Ovary (tissue), 9 donors: ENCODE measurements around the gene CTBP2. TPM values are rescaled to one million over a fixed set of nuclear protein-coding genes. Genes with fewer than 3 reads are reported as not detected.

Experiments used
- DNase-seq, 5 donors: peaks; one replicate each; pipeline ENCODE4 v3.0.0-alpha.2; 2019 to 2020
- H3K27ac ChIP-seq, 2 donors: fragments of 200-600 bp; one replicate each; pipeline versions ENCODE4 v1.5.1 to v1.8.0; 2019 to 2022
- H3K27me3 ChIP-seq: fragments of 200-600 bp; one replicate; pipeline ENCODE4 v1.8.0; 2022
- H3K36me3 ChIP-seq: fragments of 200-600 bp; sonication (generic); one replicate; pipeline ENCODE4 v1.5.1; 2019
- H3K4me1 ChIP-seq: one replicate; pipeline ENCODE4 v1.8.1; 2013; ENCODE audit warnings: mild to moderate bottlenecking, moderate library complexity; ENCODE audit not compliant: insufficient read depth
- H3K4me3 ChIP-seq: fragments of 200-600 bp; sonication (generic); one replicate; pipeline ENCODE4 v1.5.1; 2017
- H3K9me3 ChIP-seq, 2 donors: fragments of 200-600 bp in 1 of 2; sonication (generic) in 1 of 2; one replicate each; pipeline versions ENCODE4 v1.5.1 to v1.8.1; 2013 to 2019; ENCODE audit warnings: mild to moderate bottlenecking in 1 of 2, moderate library complexity in 1 of 2
- CTCF ChIP-seq, 3 donors: fragments of 450-650 bp in 2 of 3; fragments of 200-600 bp in 1 of 3; IDR thresholded peaks; one replicate each; pipeline versions ENCODE4 v1.5.1 to v1.8.0; 2016 to 2022; ENCODE audit warnings: antibody characterized with exemption in 3 of 3, mild to moderate bottlenecking in 1 of 3
- EP300 ChIP-seq: sonication (generic); formaldehyde crosslinking; IDR thresholded peaks from one replicate; pipeline ENCODE4 v1.6.1; 2017; ENCODE audit warnings: antibody characterized with exemption
- POLR2A ChIP-seq: fragments of 450-650 bp; IDR thresholded peaks from one replicate; pipeline ENCODE4 v1.6.1; 2017; ENCODE audit warnings: antibody characterized with exemption, mild to moderate bottlenecking, moderate library complexity
- WGBS, 3 donors: extraction: QIAGEN DNeasy Blood & Tissue Kit in 1 of 3; methylation state at CpG; one replicate each; pipeline versions ENCODE4 v1.1.5 to v1.1.7; 2013 to 2017; 5-methylcytosine and 5-hydroxymethylcytosine counted together
- intact Hi-C, 4 donors: fragments of 100-400 bp; cut with DNase I; formaldehyde crosslinking; loops; one replicate each; pipeline versions ENCODE4 v1.11.0 to v1.15.1; 2022 to 2023
- polyA plus RNA-seq, 2 donors: library from polyadenylated mRNA; stranded (reverse); fragments of 200-250 nt in 1 of 2; fragments of 350-450 nt in 1 of 2; fragmentation: Illumina TruSeq in 1 of 2; extraction: RNeasy Lipid Tissue Mini Kit (QIAGEN cat#74804) in 1 of 2; gene quantifications; one replicate each; pipeline ENCODE4 v1.2.3, GENCODE V29; 2013 to 2014
- total RNA-seq, 7 donors: library from RNA; depleted of rRNA in 2 of 7; stranded (reverse); fragments of >200 nt in 2 of 7; fragmentation: NEBNext Ultra II Directional in 3 of 7; extraction: Animal tissue kit (Norgen Biotek cat#: 25700) in 3 of 7; gene quantifications; one replicate each; pipeline versions ENCODE4 v1.1.0 to v1.2.4, GENCODE V29; 2016 to 2023
- donor health status: DM: no; HTN: no; CAD: no; lungs with moderate emphysema.
- donor health status: DM: no; HTN: no; CAD: no.
- donor health status: Bipolar disorder and iron deficiency.
- donor health status: DM: yes; HTN: yes; CAD: no.
- donor health status: DM: no; HTN: no; CAD: no.
- donor health status: DM: yes; HTN: yes; CAD: no.

Gene CTBP2
- total and polyA plus RNA-seq, 9 donors: 25.3 to 107 (median 69.5) TPM

- DNase-seq: peak in 1 of 5 donors; percentile 8
- H3K4me3 ChIP-seq: no peak overlapping the region
- TF ChIP-seq CTCF (IDR thresholded peaks at IDR 0.05): no peak
- TF ChIP-seq EP300: no peak
- no peak for TF ChIP-seq POLR2A
- WGBS, 3 donors: 31 to 42% (median 39%) methylated on average over 3 of the region's 3 CpGs
- H3K36me3 ChIP-seq: no peaks in the 10 kb centered on the region
- no peaks in the 10 kb centered on the region for H3K9me3 ChIP-seq
- H3K27ac ChIP-seq: peak overlapping the region in 1 of 2 donors; percentile 6
- H3K4me1 ChIP-seq: peaks cover 25% of the 10 kb centered on the region
- no peaks in the 10 kb centered on the region for H3K27me3 ChIP-seq
- intact Hi-C loops: loop anchor here in 3 of 4 donors (5.0 to 10.0 kb wide), 3 partner anchors 91 to 109 kb away; no protein-coding TSS in a partner anchor
These were observed 4.2 kb downstream of the CTBP2 start for GRCh38 chr10:125156196-125156595.

- no peaks in the 10 kb centered on the region for H3K9me3 ChIP-seq
- H3K27me3 ChIP-seq: no peaks in the 10 kb centered on the region
- 12% methylated on average over 8 of the region's 8 CpGs for WGBS, 3 donors
- H3K36me3 ChIP-seq: no peaks in the 10 kb centered on the region
- TF ChIP-seq CTCF (IDR thresholded peaks at IDR 0.05) (no peak), POLR2A (no peak), EP300 (no peak)
- H3K4me1 ChIP-seq: peaks cover 25% of the 10 kb centered on the region
- DNase-seq: peak in 1 of 5 donors; percentile 19
- intact Hi-C loops: loop anchor here in 3 of 4 donors (5.0 to 10.0 kb wide), 3 partner anchors 90 to 108 kb away; no protein-coding TSS in a partner anchor
- H3K27ac ChIP-seq: peak overlapping the region; percentile 32 to 68
- no peak overlapping the region for H3K4me3 ChIP-seq
These were observed 5.3 kb downstream of the CTBP2 start for GRCh38 chr10:125155101-125155500.

GRCh38 chr10:125154529-125154928 is 5.8 kb downstream of the CTBP2 start:
- WGBS, 3 donors: 7 to 13% (median 11%) methylated on average over 6 of the region's 6 CpGs
- H3K27me3 ChIP-seq: no peaks in the 10 kb centered on the region
- no peaks in the 10 kb centered on the region for H3K9me3 ChIP-seq
- DNase-seq: peak in 1 of 5 donors; percentile 14
- peaks cover 29% of the 10 kb centered on the region for H3K4me1 ChIP-seq
- TF ChIP-seq EP300 (no peak), POLR2A (no peak), CTCF (IDR thresholded peaks at IDR 0.05) (no peak)
- intact Hi-C loops: loop anchor here in 3 of 4 donors (5.0 to 10.0 kb wide), 3 partner anchors 90 to 100 kb away; no protein-coding TSS in a partner anchor
- H3K36me3 ChIP-seq: no peaks in the 10 kb centered on the region
- H3K27ac ChIP-seq: peak overlapping the region; percentile 32 to 68
- H3K4me3 ChIP-seq: no peak overlapping the region

DNA sequence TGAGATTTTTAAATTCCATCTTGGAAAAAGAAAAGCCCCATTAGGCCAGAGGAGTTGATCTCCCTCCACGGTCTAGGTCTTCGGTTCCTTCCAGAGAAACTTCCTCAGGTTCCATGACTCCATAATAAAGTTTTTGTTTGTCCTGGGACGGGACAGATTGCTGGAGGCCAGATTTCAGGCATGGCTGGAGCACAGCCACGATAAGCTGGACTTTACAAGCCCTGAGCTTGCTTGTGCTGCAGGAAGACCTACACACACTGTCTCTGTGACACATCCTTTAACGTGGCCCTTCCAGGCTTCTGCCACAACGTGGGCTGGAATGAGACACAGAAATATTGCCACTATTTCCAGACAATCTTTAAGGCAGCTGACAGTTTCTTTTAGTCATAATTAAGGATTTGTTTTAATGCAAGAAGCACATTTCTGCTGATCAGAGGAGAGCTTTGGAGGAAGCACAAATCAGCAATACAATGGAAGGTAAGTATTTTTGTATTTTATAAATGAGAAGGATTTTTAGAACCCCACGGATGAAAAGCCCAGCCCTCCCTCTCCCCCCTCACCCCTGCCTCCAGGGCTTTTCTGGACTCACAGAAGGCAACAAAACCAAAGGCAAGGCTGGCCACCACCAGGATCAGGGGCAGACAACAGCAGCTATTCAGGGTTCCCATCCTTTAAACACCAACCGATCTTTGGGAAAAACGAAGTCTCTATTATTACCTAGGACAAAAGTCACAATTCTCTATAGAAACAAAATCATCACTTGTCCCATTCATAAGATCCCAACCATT is 6.5 kb downstream of the CTBP2 start:
- Histone ChIP-seq H3K4me3 (no peak overlapping the region), H3K9me3 (no peaks in the 10 kb centered on the region), H3K4me1 (peaks cover 35% of the 10 kb centered on the region), H3K27ac (peak overlapping the region; percentile 0 to 68), H3K36me3 (no peaks in the 10 kb centered on the region), H3K27me3 (no peaks in the 10 kb centered on the region)
- peak in 1 of 5 donors; percentile 12 for DNase-seq
- WGBS, 3 donors: 25 to 34% (median 27%) methylated on average over 9 of the region's 9 CpGs
- intact Hi-C loops: loop anchor here in 3 of 4 donors (5.0 to 10.0 kb wide), 3 partner anchors 89 to 99 kb away; no protein-coding TSS in a partner anchor
- no peak for TF ChIP-seq POLR2A
- no peak for TF ChIP-seq EP300
- no peak for TF ChIP-seq CTCF (IDR thresholded peaks at IDR 0.05)
